Measurements from ENCODE around the gene HOXD10.

DNA sequence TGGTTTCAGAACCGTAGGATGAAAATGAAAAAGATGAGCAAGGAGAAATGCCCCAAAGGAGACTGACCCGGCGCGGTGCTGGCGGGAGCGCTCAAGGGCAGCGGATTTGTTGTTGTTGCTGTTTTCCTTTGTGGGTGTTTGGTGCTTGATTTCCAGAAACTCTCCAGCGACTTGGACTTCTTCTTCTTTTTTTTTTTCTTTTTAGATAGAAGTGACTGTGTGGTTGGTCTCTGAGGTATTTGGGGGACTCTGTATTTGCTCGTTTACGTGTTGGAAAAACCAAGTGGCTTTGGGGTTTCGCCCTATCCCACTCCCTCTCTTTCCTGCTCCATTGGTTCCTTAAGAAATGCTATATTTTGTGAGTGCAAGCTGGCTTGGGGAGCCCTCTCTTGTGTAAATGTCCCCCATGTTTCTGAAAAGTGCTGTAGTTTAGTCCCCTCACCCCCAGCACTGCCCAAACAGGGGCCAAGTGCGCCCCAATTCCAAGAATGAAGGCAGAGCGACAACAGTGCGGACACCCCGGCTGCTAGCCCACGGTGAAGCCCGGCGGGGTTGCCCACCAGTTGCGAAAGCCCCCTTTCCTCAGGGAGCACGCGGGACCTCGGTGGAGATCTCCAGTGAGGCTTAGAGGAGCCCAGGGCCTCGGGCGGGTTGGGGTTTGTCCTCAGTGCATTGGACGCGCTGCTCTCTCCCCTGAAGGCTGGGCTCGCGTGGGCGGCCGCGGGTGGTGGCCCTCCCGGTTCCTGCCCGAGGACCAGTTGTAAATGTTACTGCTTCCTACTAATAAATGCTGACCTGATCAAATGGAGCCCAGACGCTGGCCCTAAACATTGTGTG lies 7.8 kb downstream of the HOXD10 start:
- TF ChIP-seq POLR2A (IDR thresholded peaks at IDR 0.05) (no peak), POLR2AphosphoS5 (IDR thresholded peaks at IDR 0.05) (no peak), EP300 (IDR thresholded peaks at IDR 0.05) (no peak)
- TF ChIP-seq, protein P1, sequence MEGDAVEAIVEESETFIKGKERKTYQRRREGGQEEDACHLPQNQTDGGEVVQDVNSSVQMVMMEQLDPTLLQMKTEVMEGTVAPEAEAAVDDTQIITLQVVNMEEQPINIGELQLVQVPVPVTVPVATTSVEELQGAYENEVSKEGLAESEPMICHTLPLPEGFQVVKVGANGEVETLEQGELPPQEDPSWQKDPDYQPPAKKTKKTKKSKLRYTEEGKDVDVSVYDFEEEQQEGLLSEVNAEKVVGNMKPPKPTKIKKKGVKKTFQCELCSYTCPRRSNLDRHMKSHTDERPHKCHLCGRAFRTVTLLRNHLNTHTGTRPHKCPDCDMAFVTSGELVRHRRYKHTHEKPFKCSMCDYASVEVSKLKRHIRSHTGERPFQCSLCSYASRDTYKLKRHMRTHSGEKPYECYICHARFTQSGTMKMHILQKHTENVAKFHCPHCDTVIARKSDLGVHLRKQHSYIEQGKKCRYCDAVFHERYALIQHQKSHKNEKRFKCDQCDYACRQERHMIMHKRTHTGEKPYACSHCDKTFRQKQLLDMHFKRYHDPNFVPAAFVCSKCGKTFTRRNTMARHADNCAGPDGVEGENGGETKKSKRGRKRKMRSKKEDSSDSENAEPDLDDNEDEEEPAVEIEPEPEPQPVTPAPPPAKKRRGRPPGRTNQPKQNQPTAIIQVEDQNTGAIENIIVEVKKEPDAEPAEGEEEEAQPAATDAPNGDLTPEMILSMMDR (IDR thresholded peaks at IDR 0.05): no peak

Data from gastroesophageal sphincter (tissue), 3 donors.